ENCODE results near the gene MYO7A.

Gene MYO7A

DNA sequence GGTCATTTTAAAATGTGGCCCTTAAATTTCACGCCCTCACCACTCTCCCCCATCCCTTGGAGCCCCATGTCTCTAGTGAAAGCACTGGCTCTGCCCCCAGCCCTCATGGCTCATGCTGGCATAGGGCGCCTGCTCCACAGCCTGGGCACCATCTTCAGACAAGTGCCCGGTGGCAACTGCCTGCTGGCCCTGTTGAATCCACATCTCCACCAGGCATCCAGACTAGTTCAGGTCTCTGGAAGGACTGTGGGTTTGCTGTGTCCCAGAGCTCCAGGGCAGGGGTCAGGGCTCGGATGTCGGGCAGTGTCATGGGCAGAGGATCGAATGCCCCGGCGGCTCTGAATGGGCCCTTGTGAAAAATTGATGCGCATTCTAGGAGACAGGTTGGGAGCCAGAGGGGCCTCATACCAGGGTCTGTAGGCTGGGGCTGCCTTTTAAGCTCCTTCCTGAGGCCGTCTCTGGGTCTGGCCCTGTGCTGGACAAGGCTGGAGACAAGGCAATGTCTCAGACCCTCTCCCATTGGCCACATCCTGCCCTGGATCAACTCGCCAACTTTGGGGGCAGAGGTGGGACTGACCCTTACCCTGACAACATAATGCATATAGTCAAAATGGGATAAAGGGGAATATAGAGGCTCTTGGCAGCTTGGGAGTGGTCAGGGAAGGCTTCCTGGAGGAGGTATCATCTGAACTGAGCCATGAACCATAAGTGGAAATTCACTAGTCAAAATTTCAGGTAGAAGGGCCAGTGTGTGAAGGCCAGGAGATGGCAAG, 1.2 kb downstream of the MYO7A start:
- no peak for DNase-seq

GRCh38 chr11:77129842-77130756, 2.1 kb downstream of the MYO7A start:
- DNase-seq: no peak

GRCh38 chr11:77130763-77131513, 2.9 kb downstream of the MYO7A start:
- DNase-seq: no peak

DNA sequence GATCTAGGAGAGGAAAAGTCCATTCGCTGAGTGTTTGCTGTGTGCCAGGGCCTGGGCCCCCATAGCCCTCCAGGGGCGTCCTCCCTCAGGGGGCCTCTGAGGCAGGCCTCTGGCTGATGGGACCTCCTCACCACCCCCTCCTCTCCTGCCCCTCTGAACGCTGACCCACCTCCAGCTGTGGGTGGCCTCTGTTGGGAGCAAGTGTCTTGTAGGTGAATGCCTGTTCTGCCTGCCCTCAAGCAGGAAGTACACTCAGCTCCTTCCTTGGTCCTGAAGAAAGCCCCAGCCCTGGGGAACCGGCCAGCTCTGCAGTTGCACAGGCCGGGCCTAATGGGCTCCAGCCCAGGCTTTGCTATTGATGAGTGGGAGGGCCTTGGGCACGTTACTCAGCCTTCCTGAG, 3.5 kb downstream of the MYO7A start:
- no peak for DNase-seq

- DNase-seq: no peak
Measured at GRCh38 chr11:77135069-77135468, 7.0 kb downstream of the MYO7A start.

DNA sequence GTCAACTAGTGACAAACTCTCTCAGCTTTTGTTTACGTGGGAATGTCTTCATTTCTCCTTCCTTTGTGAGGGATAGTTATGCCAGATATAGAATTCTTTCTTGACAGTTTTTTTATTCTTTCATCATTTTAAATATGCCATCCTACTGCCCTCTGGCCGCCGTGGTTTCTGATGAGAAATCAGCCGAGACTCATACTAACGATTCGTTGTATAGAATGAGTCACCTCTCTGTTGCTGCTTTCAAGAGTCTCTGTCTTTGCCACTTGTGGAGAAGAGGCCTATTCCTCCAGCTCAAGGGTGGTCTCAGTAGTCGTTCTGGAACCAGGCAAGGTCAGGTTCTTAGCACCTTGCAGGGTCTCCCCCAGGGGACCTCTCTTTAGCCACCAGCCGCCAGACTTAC, 8.0 kb downstream of the MYO7A start:
- no peak for DNase-seq

- DNase-seq: no peak
Measured at GRCh38 chr11:77136784-77137420, 8.9 kb downstream of the MYO7A start.

DNA sequence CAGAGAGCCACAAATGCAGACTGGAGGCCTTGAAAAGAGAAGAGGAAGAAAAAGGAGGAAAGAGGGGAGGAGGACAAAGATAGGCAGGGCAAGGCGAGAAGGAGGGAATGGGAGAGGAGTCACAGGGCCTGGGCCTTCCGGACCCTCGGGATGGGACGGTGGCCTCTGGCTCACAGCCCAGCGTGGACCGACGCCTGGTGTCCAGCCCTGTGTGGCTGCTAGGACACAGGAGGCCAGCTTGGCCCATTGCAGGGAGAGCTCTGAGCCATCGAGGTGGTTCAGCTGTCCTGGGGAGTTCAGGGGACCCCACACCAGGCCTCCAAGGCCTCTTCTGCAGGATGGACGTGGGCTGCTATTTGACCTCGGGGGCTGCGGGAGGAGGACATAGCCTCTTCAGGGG, 9.4 kb downstream of the MYO7A start:
- no peak for DNase-seq

- no peak for DNase-seq
Measured at GRCh38 chr11:77138106-77138649, 10.1 kb downstream of the MYO7A start.

- no peak for DNase-seq
Measured at GRCh38 chr11:77139201-77139600, 11.2 kb downstream of the MYO7A start.

DNA sequence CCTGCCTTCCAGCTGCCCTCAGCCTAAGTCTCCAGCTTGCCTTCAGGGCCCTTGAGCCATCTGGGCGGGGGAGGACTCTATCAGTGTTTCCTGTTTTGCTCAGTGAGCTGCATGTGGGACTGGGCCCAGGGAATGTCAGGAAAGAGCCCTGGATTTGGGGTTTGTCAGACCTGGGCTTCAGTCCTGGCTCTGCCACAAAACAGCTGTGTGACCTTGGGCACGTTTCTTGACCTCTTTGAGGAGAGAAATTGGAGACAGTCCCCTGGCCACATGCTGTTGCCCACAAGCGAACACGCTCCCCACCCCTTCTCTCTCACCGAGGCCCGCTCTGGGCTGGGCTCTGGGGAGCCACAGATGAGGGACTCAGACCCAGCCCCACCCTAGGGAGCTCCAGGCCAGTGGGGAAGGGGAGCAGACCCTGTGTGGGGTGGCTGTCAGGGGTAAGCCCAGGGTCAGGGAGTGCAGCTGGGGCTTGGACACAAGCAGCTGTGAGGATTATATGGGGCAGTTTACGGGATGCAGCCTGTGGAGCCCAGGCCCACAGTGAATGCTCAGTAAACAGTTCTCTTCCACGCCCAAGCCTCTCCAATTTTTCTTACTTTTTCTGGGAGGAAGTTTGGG, 12.3 kb downstream of the MYO7A start:
- no peak for DNase-seq

- no peak for DNase-seq
Measured at GRCh38 chr11:77141034-77141433, 13.0 kb downstream of the MYO7A start.

DNA sequence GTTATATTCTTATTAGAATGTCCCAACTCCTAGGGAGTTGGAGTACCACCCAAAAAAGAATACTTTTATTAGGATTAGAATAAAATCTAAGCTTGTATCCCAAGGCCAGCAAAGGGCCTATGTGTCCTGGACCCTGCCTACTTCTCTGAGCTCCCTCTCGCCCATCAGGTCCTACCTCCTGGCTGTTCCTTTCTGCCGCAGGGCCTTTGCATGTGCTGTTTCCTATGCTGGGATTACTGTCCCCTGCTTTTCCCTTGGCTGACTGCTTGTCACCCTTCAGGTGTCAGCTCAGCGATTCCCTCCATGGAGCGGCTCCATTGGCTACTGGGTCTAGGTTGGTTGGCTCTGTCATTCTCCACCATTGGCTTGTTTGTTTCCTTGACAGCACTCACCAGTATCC, 13.4 kb downstream of the MYO7A start:
- no peak for DNase-seq

DNA sequence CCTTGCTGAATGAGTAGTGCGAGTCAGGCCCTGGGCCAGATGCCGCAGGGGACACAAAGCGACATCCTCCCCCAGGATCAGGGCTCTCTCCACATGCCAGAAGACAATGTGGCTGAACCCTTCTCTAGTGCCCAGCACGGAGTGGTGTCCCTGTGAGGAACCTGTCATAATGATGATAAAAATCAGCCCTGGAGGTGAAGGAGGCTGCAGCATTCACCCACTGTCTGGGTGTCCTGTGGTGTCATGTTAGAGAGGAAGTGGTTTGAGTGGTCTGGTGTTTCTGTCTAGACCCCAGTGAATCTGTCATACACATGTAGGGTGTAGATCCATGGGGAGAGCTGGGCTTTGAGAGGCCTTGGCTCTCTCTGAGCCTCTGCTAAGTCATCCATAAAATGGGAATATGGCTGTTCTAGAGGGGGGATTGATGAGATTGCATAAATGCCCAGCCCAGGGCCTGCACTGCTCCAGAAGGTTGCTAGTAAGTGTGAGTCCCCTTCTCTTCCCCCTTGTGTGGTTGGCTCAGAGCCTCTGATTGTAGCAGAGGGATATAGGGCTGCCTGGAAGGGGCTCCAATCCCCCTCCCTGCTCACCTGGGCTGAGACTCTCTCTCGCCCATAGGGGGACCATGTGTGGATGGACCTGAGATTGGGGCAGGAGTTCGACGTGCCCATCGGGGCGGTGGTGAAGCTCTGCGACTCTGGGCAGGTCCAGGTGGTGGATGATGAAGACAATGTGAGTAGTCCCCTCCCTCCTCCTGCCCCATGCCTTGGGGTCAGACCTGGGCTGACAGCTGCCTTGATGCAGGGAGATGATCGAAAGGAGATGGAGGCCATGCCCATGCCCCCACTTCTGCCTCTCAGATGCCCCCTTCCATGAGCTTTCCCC, 14.3 kb downstream of the MYO7A start:
- DNase-seq: no peak

- DNase-seq: no peak
Measured at GRCh38 chr11:77143405-77144020, 15.5 kb downstream of the MYO7A start.

DNA sequence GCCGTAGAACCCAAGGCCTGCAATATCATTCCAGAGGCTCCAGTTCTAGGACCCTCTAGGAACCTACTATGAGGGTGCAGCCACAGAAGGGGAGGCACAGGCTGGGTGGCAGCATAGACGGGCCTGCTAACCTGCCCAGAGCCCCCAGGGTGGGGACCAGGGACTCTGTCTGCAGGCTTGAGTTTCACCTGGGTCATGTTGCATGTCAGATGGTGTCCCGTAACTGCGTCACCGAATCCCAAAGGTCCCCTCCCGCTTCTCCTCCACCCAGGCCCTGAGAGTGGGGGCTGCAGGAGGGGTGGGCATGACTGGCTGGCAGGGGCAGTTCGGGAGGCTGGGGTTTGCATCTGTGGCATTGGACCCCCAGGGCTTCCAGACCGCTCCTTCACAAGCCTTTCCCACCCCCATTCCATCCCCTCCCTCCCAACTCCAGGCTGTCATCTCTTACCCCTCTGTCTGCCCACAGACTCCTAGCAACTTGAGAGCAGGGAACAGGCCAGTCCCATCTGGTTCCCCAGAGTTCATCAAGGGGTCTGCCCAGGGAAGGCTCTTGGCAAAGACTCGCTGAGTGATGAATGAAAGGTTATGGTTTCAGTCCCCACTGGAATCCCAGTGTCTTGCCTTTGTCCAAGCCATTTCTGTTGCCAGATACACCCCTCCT, 16.3 kb downstream of the MYO7A start:
- DNase-seq: no peak

- DNase-seq: no peak
Measured at GRCh38 chr11:77144857-77145428, 16.9 kb downstream of the MYO7A start.

GRCh38 chr11:77146261-77147035, 18.4 kb downstream of the MYO7A start:
- no peak for DNase-seq

DNA sequence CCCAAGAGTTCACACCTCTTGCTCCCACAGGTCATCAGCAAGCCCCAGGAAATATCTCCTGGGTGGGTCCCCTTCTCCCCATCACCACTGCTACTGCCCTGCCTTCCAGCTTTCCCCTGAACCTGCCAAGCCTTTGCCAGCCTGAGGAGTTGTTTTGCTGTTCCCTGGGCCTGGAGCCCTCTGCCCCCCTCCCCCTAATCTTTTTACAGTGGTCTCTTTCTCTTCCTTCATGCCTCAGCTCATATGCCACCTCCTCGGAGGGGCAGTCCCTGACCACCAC, 18.9 kb downstream of the MYO7A start:
- DNase-seq: no peak
